ENCODE results near the gene SLC5A7. TPM values are rescaled to one million over a fixed set of nuclear protein-coding genes. Genes with fewer than 3 reads are reported as not detected.

SLC5A7 gene
- total RNA-seq, result not detected
- total RNA-seq (2013), result not detected

GRCh38 chr2:107986278-107987217 is at the start of gene SLC5A7:
Gene SLC5A7, plus strand, starts transcription at chr2:107986524. Its CDS starts 1,632 bp downstream, at chr2:107988156.
- DNase-seq, result no peak

GRCh38 chr2:107961395-107961794 is 24.9 kb upstream of the SLC5A7 start:
- TF ChIP-seq, protein P1, sequence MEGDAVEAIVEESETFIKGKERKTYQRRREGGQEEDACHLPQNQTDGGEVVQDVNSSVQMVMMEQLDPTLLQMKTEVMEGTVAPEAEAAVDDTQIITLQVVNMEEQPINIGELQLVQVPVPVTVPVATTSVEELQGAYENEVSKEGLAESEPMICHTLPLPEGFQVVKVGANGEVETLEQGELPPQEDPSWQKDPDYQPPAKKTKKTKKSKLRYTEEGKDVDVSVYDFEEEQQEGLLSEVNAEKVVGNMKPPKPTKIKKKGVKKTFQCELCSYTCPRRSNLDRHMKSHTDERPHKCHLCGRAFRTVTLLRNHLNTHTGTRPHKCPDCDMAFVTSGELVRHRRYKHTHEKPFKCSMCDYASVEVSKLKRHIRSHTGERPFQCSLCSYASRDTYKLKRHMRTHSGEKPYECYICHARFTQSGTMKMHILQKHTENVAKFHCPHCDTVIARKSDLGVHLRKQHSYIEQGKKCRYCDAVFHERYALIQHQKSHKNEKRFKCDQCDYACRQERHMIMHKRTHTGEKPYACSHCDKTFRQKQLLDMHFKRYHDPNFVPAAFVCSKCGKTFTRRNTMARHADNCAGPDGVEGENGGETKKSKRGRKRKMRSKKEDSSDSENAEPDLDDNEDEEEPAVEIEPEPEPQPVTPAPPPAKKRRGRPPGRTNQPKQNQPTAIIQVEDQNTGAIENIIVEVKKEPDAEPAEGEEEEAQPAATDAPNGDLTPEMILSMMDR (IDR thresholded peaks at IDR 0.05), result no peak
- no peak overlapping the region for H3K4me3 Mint-ChIP-seq
- H3K4me1 ChIP-seq (ENCODE audit: control insufficient read depth, insufficient read depth, low read length), result no peaks in the 10 kb centered on the region
- H3K4me1 Mint-ChIP-seq, result no peaks in the 10 kb centered on the region
- H3K9me3 Mint-ChIP-seq, result peaks cover 0 to 3% of the 10 kb centered on the region in 2 donors
- H3K27ac ChIP-seq (ENCODE audit: low read length), result no peak overlapping the region
- H3K9me3 ChIP-seq (ENCODE audit: control insufficient read depth, insufficient read depth, low read length), result no peaks in the 10 kb centered on the region
- no peak overlapping the region for H3K4me3 ChIP-seq (ENCODE audit: low read length)
- DNase-seq (no peak), ATAC-seq (no peak)
- WGBS (ENCODE audit: insufficient coverage), result 82% methylated on average over 4 of the region's 4 CpGs
- intact Hi-C loops (cut with micrococcal nuclease), result no loop called here
- H3K27me3 ChIP-seq (ENCODE audit: control insufficient read depth, insufficient read depth, low read length), result no peaks in the 10 kb centered on the region
- no peaks in the 10 kb centered on the region for H3K27me3 Mint-ChIP-seq (ENCODE audit: low read depth in 2 of 2)
- no peaks in the 10 kb centered on the region for H3K36me3 Mint-ChIP-seq
- no peak overlapping the region for H3K27ac Mint-ChIP-seq
- H3K36me3 ChIP-seq (ENCODE audit: control insufficient read depth, insufficient read depth, low read length), result no peaks in the 10 kb centered on the region

More at GRCh38 chr2:107986278-107987217, at the start of gene SLC5A7:
- Mint-ChIP-seq H3K4me3 (no peak within 1 kb of the TSS), H3K27ac (no peak within 1 kb of the TSS), H3K36me3 (no peaks in the 10 kb centered on the region), H3K9me3 (no peaks in the 10 kb centered on the region), H3K27me3 (ENCODE audit: low read depth in 2 of 2) (peaks cover 0 to 9% of the 10 kb centered on the region in 2 donors), H3K4me1 (no peaks in the 10 kb centered on the region)
- TF ChIP-seq, protein P1 (IDR thresholded peaks at IDR 0.05), result no peak
- Histone ChIP-seq H3K36me3 (ENCODE audit: control insufficient read depth, insufficient read depth, low read length) (no peaks in the 10 kb centered on the region), H3K9me3 (ENCODE audit: control insufficient read depth, insufficient read depth, low read length) (no peaks in the 10 kb centered on the region), H3K27me3 (ENCODE audit: control insufficient read depth, insufficient read depth, low read length) (peaks cover 5% of the 10 kb centered on the region), H3K27ac (ENCODE audit: low read length) (no peak within 1 kb of the TSS), H3K4me3 (ENCODE audit: low read length) (no peak within 1 kb of the TSS), H3K4me1 (ENCODE audit: control insufficient read depth, insufficient read depth, low read length) (no peaks in the 10 kb centered on the region)
- WGBS (ENCODE audit: insufficient coverage), result 8% methylated on average over 73 of the region's 75 CpGs
- ATAC-seq, result no peak
- intact Hi-C loops (cut with micrococcal nuclease), result no loop called here

- ATAC-seq, result no peak
- intact Hi-C loops (cut with micrococcal nuclease), result no loop called here
- no peak for DNase-seq
Observed at GRCh38 chr2:107964185-107964584, 22.1 kb upstream of the SLC5A7 start.

More at GRCh38 chr2:107964185-107964584, 22.1 kb upstream of the SLC5A7 start:
- Mint-ChIP-seq H3K36me3 (no peaks in the 10 kb centered on the region), H3K4me3 (no peak overlapping the region), H3K27ac (no peak overlapping the region), H3K27me3 (ENCODE audit: low read depth in 2 of 2) (no peaks in the 10 kb centered on the region), H3K9me3 (peaks cover 3 to 5% of the 10 kb centered on the region in 2 donors), H3K4me1 (no peaks in the 10 kb centered on the region)
- Histone ChIP-seq H3K27me3 (ENCODE audit: control insufficient read depth, insufficient read depth, low read length) (no peaks in the 10 kb centered on the region), H3K4me3 (ENCODE audit: low read length) (no peak overlapping the region), H3K9me3 (ENCODE audit: control insufficient read depth, insufficient read depth, low read length) (no peaks in the 10 kb centered on the region), H3K4me1 (ENCODE audit: control insufficient read depth, insufficient read depth, low read length) (no peaks in the 10 kb centered on the region), H3K27ac (ENCODE audit: low read length) (no peak overlapping the region), H3K36me3 (ENCODE audit: control insufficient read depth, insufficient read depth, low read length) (no peaks in the 10 kb centered on the region)
- TF ChIP-seq, protein P1 (IDR thresholded peaks at IDR 0.05), result no peak
- WGBS (ENCODE audit: insufficient coverage), result 100% methylated on average over 1 of the region's 1 CpG

All from natural killer cell (primary cell).